Bone marrow (tissue), 2 donors: ENCODE results near the gene ACTN4.
"Not testable (repeated sequence)": the region's sequence is repeated elsewhere in the genome, so short reads cannot be mapped to it uniquely, and the experiment has no call there.

Source experiments
- DNase-seq, 2 donors: peaks; one replicate each; lab custom pipeline; 2025; lab: John Stamatoyannopoulos, UW

Gene ACTN4

GRCh38 chr19:38647368-38647965 lies at the start of gene ACTN4:
Gene ACTN4 (plus strand): TSS chr19:38647649. CDS start chr19:38647746, 97 bp downstream.
- peak; percentile 96 to 98 for DNase-seq

- DNase-seq: no peak
Observed at GRCh38 chr19:38599722-38600121, 47.7 kb upstream of the ACTN4 start.

GRCh38 chr19:38602856-38603255 lies 44.6 kb upstream of the ACTN4 start:
- not testable (repeated sequence) for DNase-seq

- DNase-seq: no peak
Observed at GRCh38 chr19:38606131-38606530, 41.3 kb upstream of the ACTN4 start.

DNA sequence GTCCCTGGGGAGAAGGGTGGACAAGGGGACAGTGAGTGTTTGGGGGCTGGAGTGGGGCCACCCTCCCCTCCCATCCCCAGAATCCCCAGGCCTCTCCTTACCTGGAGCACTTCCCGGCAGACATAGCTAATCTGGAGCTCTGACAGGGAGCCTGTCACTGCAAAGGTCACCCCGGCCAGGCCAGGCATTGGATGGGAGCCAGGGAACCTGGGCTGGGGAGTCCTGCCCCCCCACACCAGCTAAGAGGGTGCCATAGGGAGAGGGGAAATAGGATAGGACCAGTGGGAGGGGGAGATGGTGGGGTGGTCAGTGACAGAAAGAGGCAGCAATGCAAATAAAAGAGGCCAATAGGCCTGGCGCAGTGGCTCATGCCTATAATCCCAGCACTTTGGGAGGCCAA lies 33.2 kb upstream of the ACTN4 start:
- DNase-seq: no peak

GRCh38 chr19:38615007-38615581 lies 32.4 kb upstream of the ACTN4 start:
- no peak for DNase-seq

GRCh38 chr19:38616265-38616664 lies 31.2 kb upstream of the ACTN4 start:
- no peak for DNase-seq

DNA sequence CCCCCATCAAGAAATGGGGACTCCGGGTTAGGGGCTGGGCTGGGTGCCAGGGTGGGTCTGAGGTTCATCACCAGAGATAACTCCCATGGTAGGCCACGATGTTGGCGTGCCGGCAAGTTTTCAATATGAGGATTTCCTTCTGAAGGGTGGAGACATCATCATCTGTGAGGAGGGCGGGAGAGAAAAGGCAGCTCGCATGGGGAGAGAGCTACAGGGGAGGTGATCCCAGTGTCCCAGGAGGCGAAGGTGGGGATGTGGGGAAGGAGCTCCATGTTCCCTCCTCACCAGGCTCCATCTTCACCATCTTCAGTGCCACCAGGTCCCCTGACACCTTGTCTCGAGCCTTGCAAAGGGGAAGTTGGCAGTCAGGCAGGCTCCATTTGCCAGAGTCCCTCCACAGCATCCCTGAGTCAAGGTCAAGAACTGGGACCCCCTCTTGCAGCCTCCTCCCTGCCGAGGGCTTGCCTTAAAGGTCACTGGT lies 30.1 kb upstream of the ACTN4 start:
- DNase-seq: no peak

- peak in 1 of 2 donors; percentile 44 for DNase-seq
Observed at GRCh38 chr19:38617764-38618589, 29.5 kb upstream of the ACTN4 start, which contains the start of gene MAP4K1. Gene MAP4K1 (minus strand): TSS chr19:38617953. CDS start chr19:38617895, 58 bp downstream.

GRCh38 chr19:38618590-38619360 lies 28.7 kb upstream of the ACTN4 start, which contains the start of gene EIF3K:
Gene EIF3K (plus strand): TSS chr19:38619188. CDS start chr19:38619269, 81 bp downstream.
- peak; percentile 92 to 96 for DNase-seq

DNA sequence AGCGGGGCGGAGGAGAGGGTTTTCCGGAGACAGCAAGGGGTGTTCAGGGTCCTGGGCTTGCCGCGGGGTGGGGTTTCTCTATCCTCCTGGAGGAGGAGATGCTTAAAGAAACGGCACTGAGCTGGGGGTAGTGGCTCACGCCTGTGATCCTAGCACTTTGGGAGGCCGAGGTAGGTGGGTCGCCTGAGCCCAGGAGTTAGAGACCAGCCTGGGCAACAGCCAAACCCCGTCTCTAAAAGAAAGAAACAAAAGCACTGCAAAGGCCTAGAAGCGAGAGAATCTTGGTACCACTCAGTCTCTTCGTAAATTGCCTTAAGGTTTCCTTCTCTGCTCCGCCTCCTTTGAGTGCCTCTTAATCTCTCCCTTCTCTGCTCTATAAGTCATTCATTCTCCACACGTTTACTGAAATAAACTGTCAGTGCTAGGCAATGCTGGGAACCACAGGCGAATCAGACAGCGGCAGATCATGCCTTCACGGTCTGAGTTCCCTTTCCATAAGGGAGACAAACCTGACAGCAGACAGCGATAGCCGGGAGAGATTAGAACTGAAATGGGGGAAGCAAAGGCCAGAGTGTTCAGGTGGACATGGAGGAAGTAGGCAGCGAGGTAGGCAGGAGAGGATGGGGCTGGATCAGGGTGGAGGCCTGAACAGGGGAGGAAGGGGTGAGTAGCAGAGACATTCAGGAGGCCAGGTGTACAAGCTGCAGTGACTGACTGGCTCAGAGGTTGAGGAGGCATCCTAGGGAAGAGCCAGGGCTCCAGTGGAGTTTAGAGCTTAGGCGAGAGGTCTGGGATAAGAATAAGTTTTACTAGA lies 27.9 kb upstream of the ACTN4 start:
- no peak for DNase-seq

- DNase-seq: no peak
Observed at GRCh38 chr19:38624822-38625221, 22.6 kb upstream of the ACTN4 start.

GRCh38 chr19:38626401-38626800 lies 21.0 kb upstream of the ACTN4 start:
- DNase-seq: no peak

DNA sequence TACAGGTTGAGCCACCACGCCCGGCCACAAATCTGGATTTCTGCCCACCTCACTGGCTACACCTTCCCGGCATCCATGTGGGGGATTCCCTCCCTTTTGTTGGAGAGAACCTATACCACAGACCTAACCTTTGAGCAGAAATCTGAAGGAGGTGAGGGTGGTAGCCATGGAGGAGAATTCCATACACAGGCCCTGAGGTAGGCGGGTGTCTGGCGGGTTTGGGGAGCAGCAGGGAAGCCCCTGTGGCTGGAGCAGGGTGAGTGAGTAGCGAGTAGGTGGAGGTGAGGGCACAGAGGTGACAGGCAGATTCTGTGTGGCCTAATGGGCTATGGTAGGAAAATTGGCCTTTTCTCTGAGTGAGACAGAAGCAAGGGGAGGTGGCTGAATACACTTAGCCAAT lies 17.9 kb upstream of the ACTN4 start:
- no peak for DNase-seq

DNA sequence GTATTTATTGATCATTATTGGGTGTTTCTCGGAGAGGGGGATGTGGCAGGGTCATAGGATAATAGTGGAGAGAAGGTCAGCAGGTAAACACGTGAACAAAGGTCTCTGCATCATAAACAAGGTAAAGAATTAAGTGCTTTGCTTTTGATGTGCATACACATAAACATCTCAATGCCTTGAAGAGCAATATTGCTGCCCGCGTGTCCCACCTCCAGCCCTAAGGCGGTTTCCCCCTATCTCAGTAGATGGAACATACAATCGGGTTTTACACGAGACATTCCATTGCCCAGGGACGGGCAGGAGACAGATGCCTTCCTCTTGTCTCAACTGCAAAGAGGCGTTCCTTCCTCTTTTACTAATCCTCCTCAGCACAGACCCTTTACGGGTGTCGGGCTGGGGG lies 16.1 kb upstream of the ACTN4 start:
- DNase-seq: not testable (repeated sequence)

- not testable (repeated sequence) for DNase-seq
Observed at GRCh38 chr19:38631811-38632475, 15.5 kb upstream of the ACTN4 start.

DNA sequence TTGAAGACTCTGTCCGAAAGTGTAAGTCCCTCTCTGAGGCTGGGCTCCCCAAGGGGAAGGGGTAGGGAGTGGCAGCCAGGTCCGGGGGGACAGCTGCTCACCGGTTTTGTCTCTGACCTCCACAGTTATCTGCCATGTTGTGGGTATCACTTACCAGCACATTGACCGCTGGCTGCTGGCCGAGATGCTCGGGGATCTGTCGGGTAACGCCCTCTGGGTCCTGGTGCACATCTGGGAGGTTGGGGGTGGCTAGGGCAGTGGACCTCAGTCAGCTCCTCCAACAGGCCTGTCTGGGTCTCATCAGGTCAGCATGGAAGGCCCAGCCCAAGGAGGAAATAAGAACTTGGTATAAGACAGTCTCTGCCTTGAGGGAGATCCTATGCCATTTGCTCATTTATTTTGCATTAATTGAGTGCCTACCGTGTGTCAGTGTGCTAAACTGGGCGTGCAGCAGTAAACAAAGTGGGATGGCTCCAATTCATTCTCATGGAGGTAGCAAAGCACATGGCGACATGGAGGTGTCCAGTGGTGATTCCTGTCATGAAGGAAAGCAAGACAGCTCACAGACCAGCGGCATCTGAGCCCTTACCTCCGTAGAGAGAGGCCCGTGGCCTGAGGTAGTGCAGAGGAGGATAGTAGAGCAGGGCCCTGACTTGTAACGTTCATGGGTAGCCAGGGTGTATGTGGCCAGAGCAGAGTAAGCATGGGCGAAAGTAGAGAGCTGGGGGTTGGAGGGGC lies 14.8 kb upstream of the ACTN4 start:
- no peak for DNase-seq

- peak; percentile 31 to 61 for DNase-seq
Observed at GRCh38 chr19:38634757-38635482, 12.5 kb upstream of the ACTN4 start.
